ENCODE data around the gene SELENOP.

Gene SELENOP

GRCh38 chr5:42810834-42811590, 680 bp downstream of the SELENOP start:
- no peak overlapping the region for H3K4me3 ChIP-seq (ENCODE audit: low read depth, low read length)

GRCh38 chr5:42808888-42809611, 2.6 kb downstream of the SELENOP start:
- no peak for TF ChIP-seq CTCF (IDR thresholded peaks at IDR 0.05; ENCODE audit: low read depth, low read length)
- no peak overlapping the region for H3K4me3 ChIP-seq (ENCODE audit: low read depth, low read length)

More at GRCh38 chr5:42810834-42811590, 680 bp downstream of the SELENOP start:
- no peak for TF ChIP-seq CTCF (IDR thresholded peaks at IDR 0.05; ENCODE audit: low read depth, low read length)

GRCh38 chr5:42807722-42808447, 3.8 kb downstream of the SELENOP start:
- TF ChIP-seq CTCF (IDR thresholded peaks at IDR 0.05; ENCODE audit: low read depth, low read length), result no peak
- no peak overlapping the region for H3K4me3 ChIP-seq (ENCODE audit: low read depth, low read length)

GRCh38 chr5:42806701-42807262, 4.9 kb downstream of the SELENOP start:
- H3K4me3 ChIP-seq (ENCODE audit: low read depth, low read length), result no peak overlapping the region
- TF ChIP-seq CTCF (IDR thresholded peaks at IDR 0.05; ENCODE audit: low read depth, low read length), result no peak

- H3K4me3 ChIP-seq (ENCODE audit: low read depth, low read length), result no peak overlapping the region
- no peak for TF ChIP-seq CTCF (IDR thresholded peaks at IDR 0.05; ENCODE audit: low read depth, low read length)
These were observed 5.5 kb downstream of the SELENOP start for GRCh38 chr5:42806004-42806700.

GRCh38 chr5:42804717-42805339, 6.9 kb downstream of the SELENOP start:
- no peak overlapping the region for H3K4me3 ChIP-seq (ENCODE audit: low read depth, low read length)
- TF ChIP-seq CTCF (IDR thresholded peaks at IDR 0.05; ENCODE audit: low read depth, low read length), result no peak

Data from WI38 (cell line).